ENCODE measurements around the gene CREG2.
A peak's percentile ranks its signal among the peaks of the same experiment; 100 is the strongest.
"Not testable (repeated sequence)": the region's sequence is repeated elsewhere in the genome, so short reads cannot be mapped to it uniquely, and the experiment has no call there.

The CREG2 gene

GRCh38 chr2:101340141-101340551 lies 47.2 kb downstream of the CREG2 start:
- DNase-seq: no peak

- no peak for DNase-seq
Measured at GRCh38 chr2:101339266-101339880, 47.9 kb downstream of the CREG2 start.

- DNase-seq: no peak
Measured at GRCh38 chr2:101337877-101338276, 49.4 kb downstream of the CREG2 start.

GRCh38 chr2:101332885-101333766 lies 54.2 kb downstream of the CREG2 start:
- no peak for DNase-seq

- DNase-seq: no peak
Measured at GRCh38 chr2:101331202-101331601, 56.1 kb downstream of the CREG2 start.

GRCh38 chr2:101330253-101330933 lies 56.9 kb downstream of the CREG2 start:
- peak; percentile 35 for DNase-seq

GRCh38 chr2:101329026-101329425 lies 58.3 kb downstream of the CREG2 start:
- DNase-seq: peak; percentile 54

- peak; percentile 73 for DNase-seq
Measured at GRCh38 chr2:101328474-101329007, 58.8 kb downstream of the CREG2 start.

- DNase-seq: no peak
Measured at GRCh38 chr2:101327863-101328394, 59.4 kb downstream of the CREG2 start.

GRCh38 chr2:101325425-101325824 lies 61.9 kb downstream of the CREG2 start:
- no peak for DNase-seq

GRCh38 chr2:101316568-101316967 lies 70.7 kb downstream of the CREG2 start:
- DNase-seq: not testable (repeated sequence)

GRCh38 chr2:101311696-101312017 lies 75.6 kb downstream of the CREG2 start:
- no peak for DNase-seq

- peak; percentile 62 for DNase-seq
Measured at GRCh38 chr2:101310834-101311695, 76.2 kb downstream of the CREG2 start.

GRCh38 chr2:101310090-101310833 lies 77.0 kb downstream of the CREG2 start:
- no peak for DNase-seq

- DNase-seq: peak; percentile 87
Measured at GRCh38 chr2:101308432-101309210, 78.7 kb downstream of the CREG2 start, which contains the start of gene RNF149. Gene RNF149 (minus strand): TSS chr2:101308701. CDS start chr2:101308588, 113 bp downstream.

GRCh38 chr2:101307950-101308431 lies 79.3 kb downstream of the CREG2 start:
- DNase-seq: no peak

- DNase-seq: no peak
Measured at GRCh38 chr2:101307503-101307902, 79.8 kb downstream of the CREG2 start.

GRCh38 chr2:101306410-101306809 lies 80.9 kb downstream of the CREG2 start:
- DNase-seq: no peak

- DNase-seq: no peak
Measured at GRCh38 chr2:101305492-101306078, 81.7 kb downstream of the CREG2 start.

- no peak for DNase-seq
Measured at GRCh38 chr2:101305035-101305434, 82.3 kb downstream of the CREG2 start.
